VCaP (cell line): ENCODE measurements around the gene SPRYD3.
"Not testable (repeated sequence)": the region's sequence is repeated elsewhere in the genome, so short reads cannot be mapped to it uniquely, and the experiment has no call there.

ENCODE experiments used
- H3K27ac ChIP-seq: fragments of 450-650 bp; 2 replicates; pipeline ENCODE4 v1.5.1; 2017
- TF ChIP-seq, protein P1 (sequence below): fragments of 450-650 bp; conservative IDR thresholded peaks from 2 replicates; pipeline ENCODE4 v1.5.1; 2017; ENCODE audit warnings: mild to moderate bottlenecking, moderate library complexity

The SPRYD3 gene

DNA sequence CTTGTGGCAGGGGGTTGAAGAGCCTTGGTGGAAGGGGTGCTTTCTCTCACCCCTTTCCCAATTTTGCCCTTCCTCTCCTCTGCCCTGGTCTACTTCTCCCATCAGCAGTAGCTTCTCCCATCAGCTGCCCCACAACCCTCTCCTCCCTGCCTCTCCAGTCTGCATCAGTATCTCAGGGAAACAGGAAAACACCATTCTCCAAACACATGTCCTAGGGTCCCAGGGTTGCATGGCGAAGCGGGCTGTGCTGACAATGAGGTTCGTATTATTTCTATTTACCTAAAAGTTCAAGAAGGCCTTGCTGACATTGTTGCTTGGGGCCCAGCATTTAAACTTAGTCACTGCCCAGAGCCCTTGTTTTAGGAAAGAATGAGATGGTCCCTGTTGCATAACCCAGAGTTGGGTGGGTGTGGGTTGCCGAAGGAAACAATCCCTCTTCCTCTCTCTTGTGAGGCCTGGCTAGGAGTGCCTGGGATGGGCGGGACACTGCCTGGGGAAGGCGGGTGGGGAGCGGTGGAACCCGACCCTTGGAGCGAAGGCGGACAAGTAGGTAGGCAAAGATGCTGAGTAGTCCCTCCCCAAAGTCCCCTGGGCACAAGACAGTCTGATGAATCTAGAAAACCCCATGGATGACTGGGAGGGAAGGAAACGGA, 17.0 kb upstream of the SPRYD3 start:
- H3K27ac ChIP-seq = no peak overlapping the region
- TF ChIP-seq, protein P1, sequence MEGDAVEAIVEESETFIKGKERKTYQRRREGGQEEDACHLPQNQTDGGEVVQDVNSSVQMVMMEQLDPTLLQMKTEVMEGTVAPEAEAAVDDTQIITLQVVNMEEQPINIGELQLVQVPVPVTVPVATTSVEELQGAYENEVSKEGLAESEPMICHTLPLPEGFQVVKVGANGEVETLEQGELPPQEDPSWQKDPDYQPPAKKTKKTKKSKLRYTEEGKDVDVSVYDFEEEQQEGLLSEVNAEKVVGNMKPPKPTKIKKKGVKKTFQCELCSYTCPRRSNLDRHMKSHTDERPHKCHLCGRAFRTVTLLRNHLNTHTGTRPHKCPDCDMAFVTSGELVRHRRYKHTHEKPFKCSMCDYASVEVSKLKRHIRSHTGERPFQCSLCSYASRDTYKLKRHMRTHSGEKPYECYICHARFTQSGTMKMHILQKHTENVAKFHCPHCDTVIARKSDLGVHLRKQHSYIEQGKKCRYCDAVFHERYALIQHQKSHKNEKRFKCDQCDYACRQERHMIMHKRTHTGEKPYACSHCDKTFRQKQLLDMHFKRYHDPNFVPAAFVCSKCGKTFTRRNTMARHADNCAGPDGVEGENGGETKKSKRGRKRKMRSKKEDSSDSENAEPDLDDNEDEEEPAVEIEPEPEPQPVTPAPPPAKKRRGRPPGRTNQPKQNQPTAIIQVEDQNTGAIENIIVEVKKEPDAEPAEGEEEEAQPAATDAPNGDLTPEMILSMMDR = no peak

DNA sequence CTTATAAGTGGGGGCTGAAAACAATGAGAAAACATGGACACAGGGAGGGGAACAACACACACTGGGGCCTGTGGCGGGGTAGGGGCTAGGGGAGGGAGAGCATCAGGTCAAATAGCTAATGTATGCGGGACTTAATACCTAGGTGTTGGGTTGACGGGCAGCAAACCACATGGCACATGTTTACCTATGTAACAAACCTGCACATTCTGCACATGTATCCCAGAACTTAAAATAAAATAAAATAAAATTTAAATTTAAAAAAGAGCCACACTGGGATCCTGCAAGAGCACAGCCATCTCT, 16.4 kb upstream of the SPRYD3 start:
- H3K27ac ChIP-seq = not testable (repeated sequence)

DNA sequence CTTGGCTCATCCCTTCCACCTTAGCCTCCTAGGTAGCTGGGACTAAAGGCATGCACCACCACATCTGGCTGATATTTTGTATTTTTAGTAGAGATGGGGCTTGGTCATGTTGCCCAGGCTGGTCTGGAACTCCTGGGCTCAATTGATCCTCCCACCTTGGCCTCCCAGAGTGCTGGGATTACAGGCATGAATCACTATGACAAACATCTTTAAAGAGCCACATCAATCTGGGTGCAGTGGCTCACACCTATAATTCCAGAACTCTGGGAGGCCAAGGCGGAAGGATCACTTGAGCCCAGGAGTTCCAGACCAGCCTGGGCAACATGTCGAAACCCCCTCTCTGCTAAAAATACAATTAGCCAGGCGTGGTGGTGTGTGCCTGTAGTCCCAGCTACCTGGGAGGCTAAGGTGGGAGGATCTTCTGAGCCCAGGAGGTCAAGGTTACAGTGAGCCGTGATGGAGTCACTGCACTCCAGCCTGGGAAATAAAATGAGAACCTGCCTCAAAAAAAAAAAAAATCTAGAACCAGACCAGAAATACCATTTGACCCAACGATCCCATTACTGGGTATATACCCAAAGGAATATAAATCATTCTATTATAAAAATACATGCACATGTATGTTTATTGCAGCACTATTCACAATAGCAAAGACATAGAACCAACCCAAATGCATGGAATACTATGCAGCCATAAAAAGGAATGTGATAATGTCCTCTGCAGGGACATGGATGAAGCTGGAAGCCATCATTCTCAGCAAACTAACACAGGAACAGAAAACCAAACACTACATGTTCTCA, 15.8 kb upstream of the SPRYD3 start:
- not testable (repeated sequence) for H3K27ac ChIP-seq

DNA sequence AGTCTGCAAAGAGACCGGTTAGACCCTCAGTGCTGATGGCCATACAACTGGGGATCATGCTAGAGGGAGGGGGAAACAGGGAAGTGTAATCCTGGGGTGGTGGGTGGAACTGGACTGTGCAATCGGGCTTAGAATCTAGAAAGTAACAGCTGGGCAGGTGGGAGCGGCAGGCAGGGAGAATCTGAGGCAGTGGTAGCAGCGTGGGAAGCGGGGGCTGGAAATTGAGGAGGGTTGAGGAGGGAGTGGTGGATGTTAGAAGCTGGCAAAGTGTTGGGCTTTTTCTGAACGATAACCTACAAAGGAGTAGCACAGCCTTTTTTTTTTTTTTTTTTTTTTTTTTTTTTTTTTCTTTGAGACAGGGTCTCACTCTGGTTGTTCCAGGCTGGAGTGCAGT, 15.2 kb upstream of the SPRYD3 start:
- TF ChIP-seq, protein P1 = no peak
- H3K27ac ChIP-seq = no peak overlapping the region

DNA sequence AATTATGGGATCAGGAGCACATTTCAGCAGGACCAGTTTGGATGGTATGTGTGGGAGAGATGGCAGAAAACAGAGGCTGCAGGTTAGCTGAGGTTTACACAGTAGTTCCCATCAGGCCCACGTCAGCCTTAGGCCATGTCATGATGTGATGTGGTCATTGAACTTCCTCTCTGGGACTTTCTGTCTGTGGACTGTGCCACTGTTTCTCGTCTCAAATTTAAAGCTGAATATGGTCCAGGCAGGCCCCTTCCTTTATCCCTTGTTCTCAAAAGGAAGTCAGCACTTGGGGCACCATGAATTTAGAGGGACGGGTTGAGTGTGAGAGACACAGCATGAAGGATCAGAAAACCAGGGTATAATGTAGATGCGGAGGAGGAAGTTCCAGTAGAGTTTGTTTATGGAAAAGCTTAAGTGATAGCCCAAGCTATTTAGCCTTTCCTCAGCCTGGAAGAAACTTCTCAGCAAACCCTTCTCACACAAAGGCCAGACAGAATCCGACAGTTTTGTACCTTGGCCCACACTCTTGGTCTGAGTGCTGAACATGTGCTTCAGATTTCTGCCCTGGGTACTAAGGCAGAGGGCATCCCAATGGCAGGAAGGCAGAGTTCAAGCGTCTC, 14.7 kb upstream of the SPRYD3 start:
- TF ChIP-seq, protein P1 = no peak
- no peak overlapping the region for H3K27ac ChIP-seq

DNA sequence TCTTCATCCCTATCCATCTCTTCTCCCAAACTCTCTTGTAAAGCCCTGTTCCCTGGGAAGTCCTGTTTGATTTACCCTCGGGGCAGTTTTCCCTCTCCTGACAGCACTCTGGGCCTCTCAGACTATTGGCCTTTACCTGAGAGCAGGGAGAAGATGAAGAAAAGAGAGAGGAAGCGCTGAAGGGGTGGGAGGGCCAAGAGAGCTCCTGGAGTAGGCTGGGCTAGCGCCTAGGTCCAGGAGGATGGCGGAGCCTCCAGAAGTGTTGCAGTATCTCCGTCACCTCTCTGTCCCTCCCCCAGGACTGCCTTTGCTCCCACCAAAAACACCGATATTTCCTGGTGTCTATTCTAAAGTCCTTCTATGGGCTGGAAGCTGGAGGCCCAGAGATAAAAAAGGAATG, 12.6 kb upstream of the SPRYD3 start:
- TF ChIP-seq, protein P1 = no peak
- H3K27ac ChIP-seq = no peak overlapping the region

DNA sequence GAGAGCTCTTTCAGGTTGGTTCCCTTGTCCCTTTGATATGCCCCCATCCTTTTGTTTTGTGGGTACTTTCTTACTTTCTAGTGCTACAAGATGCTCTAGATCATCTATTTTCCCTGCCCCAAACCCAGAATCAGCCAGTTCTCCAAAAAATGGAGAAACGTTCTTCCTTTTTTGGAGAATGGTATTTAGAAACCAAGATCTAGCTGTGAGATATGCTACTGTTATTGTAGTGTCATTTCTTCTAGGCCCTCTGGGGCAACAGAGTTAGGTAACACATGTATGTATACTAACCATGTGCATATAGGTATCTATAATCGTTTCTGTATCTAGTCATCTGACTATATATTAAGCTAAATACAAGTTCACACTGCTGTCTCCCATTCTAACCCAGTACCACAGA, 11.4 kb upstream of the SPRYD3 start:
- no peak overlapping the region for H3K27ac ChIP-seq

DNA sequence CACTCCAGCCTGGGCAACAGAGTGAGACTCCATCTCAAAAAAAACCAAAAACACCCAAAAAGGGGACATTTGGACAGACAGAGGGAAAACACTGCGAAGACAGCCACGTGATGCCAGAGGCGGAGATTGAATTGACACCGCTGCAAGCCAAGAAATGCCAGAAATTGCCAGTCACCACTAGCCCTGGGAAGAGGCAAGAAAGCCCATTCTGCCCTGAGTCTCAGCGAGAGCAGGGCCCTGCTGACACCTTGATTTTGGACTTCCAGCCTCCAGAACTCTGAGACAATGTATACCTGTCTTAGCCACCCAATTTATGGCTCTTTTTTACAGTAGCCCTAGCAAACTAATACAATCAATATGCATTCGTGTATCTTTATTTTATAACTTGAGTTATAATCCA, 10.9 kb upstream of the SPRYD3 start:
- TF ChIP-seq, protein P1 = no peak
- no peak overlapping the region for H3K27ac ChIP-seq

More for the DNA sequence above, 11.4 kb upstream of the SPRYD3 start:
- TF ChIP-seq, protein P1 = no peak
